ENCODE results near the gene GPC6. TPM values are rescaled to one million over a fixed set of nuclear protein-coding genes. Genes with fewer than 3 reads are reported as not detected.

The GPC6 gene
- total RNA-seq, 1 experiment from 2014 or later: 0.22 TPM

DNA sequence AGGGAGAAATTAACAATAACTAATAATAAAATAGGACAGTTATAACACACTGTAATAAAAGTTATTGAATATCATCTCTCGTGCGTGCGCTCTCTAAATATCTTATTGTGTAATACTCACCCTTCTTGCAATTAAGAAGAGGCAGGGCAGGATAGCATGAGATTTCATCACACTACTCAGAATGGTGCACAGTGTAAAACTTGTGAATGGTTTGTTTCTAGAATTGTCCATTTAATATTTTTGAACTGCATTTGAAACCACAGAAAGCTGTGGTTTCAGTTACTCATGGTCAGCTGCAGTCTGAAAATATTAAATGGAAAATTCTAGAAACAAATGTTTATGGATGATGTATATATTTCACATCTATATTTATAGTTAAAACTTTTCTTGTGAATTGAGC, 1091.8 kb downstream of the GPC6 start:
- RAD21 ChIA-PET (ENCODE audit: low non-redundant PET in 1 of 2, low total read pairs in 2 of 2, uncharacterized antibody in 2 of 2, unreplicated experiment in 2 of 2): no interaction called here
- no peaks in the 10 kb centered on the region for H3K4me1 ChIP-seq (ENCODE audit: control insufficient read depth in 1 of 2, insufficient read depth in 2 of 2, low read length in 2 of 2)
- no TSS peak for BruUV-seq (replicated peaks)
- H3K9me2 ChIP-seq (ENCODE audit: insufficient read depth): no peaks in the 10 kb centered on the region
- no peaks in the 10 kb centered on the region for H4K20me1 ChIP-seq (ENCODE audit: insufficient read depth)
- no peak overlapping the region for H3K27ac ChIP-seq (ENCODE audit: low read depth, low read length)
- H3K4me2 ChIP-seq (ENCODE audit: low read length): no peak overlapping the region
- CTCF ChIA-PET: no interaction called here
- H3K79me2 ChIP-seq (ENCODE audit: insufficient read depth, low read length): no peaks in the 10 kb centered on the region
- POLR2A ChIA-PET: no interaction called here
- no peaks in the 10 kb centered on the region for H3K27me3 ChIP-seq (ENCODE audit: insufficient read depth, low read length)
- ATAC-seq (no peak), DNase-seq (ENCODE audit: low read depth, low spot score) (no peak)
- no peaks in the 10 kb centered on the region for H3K9me3 ChIP-seq (ENCODE audit: control insufficient read depth in 1 of 2, insufficient read depth in 1 of 2, low read depth in 1 of 2, low read length in 2 of 2)
- H3K4me3 ChIP-seq (replicated peaks in 1 of 2; ENCODE audit: low read depth in 1 of 2, low read length in 2 of 2): no peak overlapping the region
- H2AFZ ChIP-seq (ENCODE audit: low read depth, low read length, poor library complexity, severe bottlenecking): no peak overlapping the region
- intact Hi-C loops (cut with micrococcal nuclease): no loop called here
- TF ChIP-seq RAD21 (IDR thresholded peaks at IDR 0.05; ENCODE audit: low read depth): no peak
- TF ChIP-seq, protein P1, sequence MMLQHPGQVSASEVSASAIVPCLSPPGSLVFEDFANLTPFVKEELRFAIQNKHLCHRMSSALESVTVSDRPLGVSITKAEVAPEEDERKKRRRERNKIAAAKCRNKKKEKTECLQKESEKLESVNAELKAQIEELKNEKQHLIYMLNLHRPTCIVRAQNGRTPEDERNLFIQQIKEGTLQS (IDR thresholded peaks at IDR 0.05): no peak
- no peak for TF ChIP-seq FOSL1 (IDR thresholded peaks at IDR 0.05; ENCODE audit: low read depth)
- TF ChIP-seq, protein P2, sequence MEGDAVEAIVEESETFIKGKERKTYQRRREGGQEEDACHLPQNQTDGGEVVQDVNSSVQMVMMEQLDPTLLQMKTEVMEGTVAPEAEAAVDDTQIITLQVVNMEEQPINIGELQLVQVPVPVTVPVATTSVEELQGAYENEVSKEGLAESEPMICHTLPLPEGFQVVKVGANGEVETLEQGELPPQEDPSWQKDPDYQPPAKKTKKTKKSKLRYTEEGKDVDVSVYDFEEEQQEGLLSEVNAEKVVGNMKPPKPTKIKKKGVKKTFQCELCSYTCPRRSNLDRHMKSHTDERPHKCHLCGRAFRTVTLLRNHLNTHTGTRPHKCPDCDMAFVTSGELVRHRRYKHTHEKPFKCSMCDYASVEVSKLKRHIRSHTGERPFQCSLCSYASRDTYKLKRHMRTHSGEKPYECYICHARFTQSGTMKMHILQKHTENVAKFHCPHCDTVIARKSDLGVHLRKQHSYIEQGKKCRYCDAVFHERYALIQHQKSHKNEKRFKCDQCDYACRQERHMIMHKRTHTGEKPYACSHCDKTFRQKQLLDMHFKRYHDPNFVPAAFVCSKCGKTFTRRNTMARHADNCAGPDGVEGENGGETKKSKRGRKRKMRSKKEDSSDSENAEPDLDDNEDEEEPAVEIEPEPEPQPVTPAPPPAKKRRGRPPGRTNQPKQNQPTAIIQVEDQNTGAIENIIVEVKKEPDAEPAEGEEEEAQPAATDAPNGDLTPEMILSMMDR (IDR thresholded peaks at IDR 0.05 in 2 of 3, conservative IDR thresholded peaks at IDR 0.05 in 1 of 3; ENCODE audit: borderline replicate concordance in 1 of 3, insufficient read depth in 1 of 3, low read depth in 2 of 3, low read length in 2 of 3): no peak
- no peak for TF ChIP-seq EZH2 (IDR thresholded peaks at IDR 0.05)
- TF ChIP-seq CBX3 (IDR thresholded peaks at IDR 0.05; ENCODE audit: low read depth): no peak
- no peak for TF ChIP-seq POLR2AphosphoS5 (IDR thresholded peaks at IDR 0.05; ENCODE audit: low read depth, low read length)
- no peak for TF ChIP-seq POLR2A (IDR thresholded peaks at IDR 0.05; ENCODE audit: borderline replicate concordance, extremely low read depth, insufficient read depth, insufficient read length)
- TF ChIP-seq ZBTB33 (IDR thresholded peaks at IDR 0.05; ENCODE audit: extremely low read depth, insufficient replicate concordance, low read length): no peak
- no peak for TF ChIP-seq SRF (IDR thresholded peaks at IDR 0.05; ENCODE audit: low read depth)
- TF ChIP-seq ELF1 (IDR thresholded peaks at IDR 0.05; ENCODE audit: borderline replicate concordance, low read depth): no peak
- TF ChIP-seq, protein P3, sequence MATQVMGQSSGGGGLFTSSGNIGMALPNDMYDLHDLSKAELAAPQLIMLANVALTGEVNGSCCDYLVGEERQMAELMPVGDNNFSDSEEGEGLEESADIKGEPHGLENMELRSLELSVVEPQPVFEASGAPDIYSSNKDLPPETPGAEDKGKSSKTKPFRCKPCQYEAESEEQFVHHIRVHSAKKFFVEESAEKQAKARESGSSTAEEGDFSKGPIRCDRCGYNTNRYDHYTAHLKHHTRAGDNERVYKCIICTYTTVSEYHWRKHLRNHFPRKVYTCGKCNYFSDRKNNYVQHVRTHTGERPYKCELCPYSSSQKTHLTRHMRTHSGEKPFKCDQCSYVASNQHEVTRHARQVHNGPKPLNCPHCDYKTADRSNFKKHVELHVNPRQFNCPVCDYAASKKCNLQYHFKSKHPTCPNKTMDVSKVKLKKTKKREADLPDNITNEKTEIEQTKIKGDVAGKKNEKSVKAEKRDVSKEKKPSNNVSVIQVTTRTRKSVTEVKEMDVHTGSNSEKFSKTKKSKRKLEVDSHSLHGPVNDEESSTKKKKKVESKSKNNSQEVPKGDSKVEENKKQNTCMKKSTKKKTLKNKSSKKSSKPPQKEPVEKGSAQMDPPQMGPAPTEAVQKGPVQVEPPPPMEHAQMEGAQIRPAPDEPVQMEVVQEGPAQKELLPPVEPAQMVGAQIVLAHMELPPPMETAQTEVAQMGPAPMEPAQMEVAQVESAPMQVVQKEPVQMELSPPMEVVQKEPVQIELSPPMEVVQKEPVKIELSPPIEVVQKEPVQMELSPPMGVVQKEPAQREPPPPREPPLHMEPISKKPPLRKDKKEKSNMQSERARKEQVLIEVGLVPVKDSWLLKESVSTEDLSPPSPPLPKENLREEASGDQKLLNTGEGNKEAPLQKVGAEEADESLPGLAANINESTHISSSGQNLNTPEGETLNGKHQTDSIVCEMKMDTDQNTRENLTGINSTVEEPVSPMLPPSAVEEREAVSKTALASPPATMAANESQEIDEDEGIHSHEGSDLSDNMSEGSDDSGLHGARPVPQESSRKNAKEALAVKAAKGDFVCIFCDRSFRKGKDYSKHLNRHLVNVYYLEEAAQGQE (IDR thresholded peaks at IDR 0.05; ENCODE audit: low read depth): no peak
- TF ChIP-seq JUND (IDR thresholded peaks at IDR 0.05): no peak
- TF ChIP-seq ZFX (IDR thresholded peaks at IDR 0.05): no peak
- no peak for TF ChIP-seq TCF7L2 (IDR thresholded peaks at IDR 0.05; ENCODE audit: borderline replicate concordance, extremely low read depth, insufficient read depth, insufficient read length)
- TF ChIP-seq SIN3A (IDR thresholded peaks at IDR 0.05; ENCODE audit: low read depth): no peak
- H3K36me3 ChIP-seq (ENCODE audit: control insufficient read depth in 1 of 2, insufficient read depth in 2 of 2, low read length in 2 of 2): no peaks in the 10 kb centered on the region
- no peak overlapping the region for H3K9ac ChIP-seq (ENCODE audit: low read length)
